Muscle of leg (tissue), 3 donors: Measurements from ENCODE around the gene SMIM45.
A peak's percentile ranks its signal among the peaks of the same experiment; 100 is the strongest.

Source experiments
- DNase-seq: peaks from one replicate; pipeline ENCODE4 v3.0.0; 2013
- H3K27ac ChIP-seq: one replicate; pipeline ENCODE4 v1.5.1; 2013; ENCODE audit warnings: mild to moderate bottlenecking, low read length, control low read depth
- H3K27me3 ChIP-seq: one replicate; pipeline ENCODE4 v1.6.1; 2013; ENCODE audit warnings: low read length; ENCODE audit not compliant: control insufficient read depth, insufficient read depth
- H3K36me3 ChIP-seq: one replicate; pipeline ENCODE4 v1.6.1; 2013; ENCODE audit warnings: low read length; ENCODE audit not compliant: control insufficient read depth, insufficient read depth
- H3K4me1 ChIP-seq: one replicate; pipeline ENCODE4 v1.6.1; 2013; ENCODE audit warnings: low read length; ENCODE audit not compliant: control insufficient read depth, insufficient read depth
- H3K4me3 ChIP-seq: one replicate; pipeline ENCODE4 v1.5.1; 2013; ENCODE audit warnings: low read length, control low read depth
- H3K9me3 ChIP-seq: replicated peaks from 2 replicates; pipeline ENCODE4 v1.6.1; 2013; ENCODE audit warnings: low read depth, low read length; ENCODE audit not compliant: control insufficient read depth
- WGBS: methylation state at CpG from one replicate; pipeline ENCODE4 v1.1.5; 2013; ENCODE audit warnings: missing lambda C conversion rate; ENCODE audit not compliant: insufficient coverage; 5-methylcytosine and 5-hydroxymethylcytosine counted together

The SMIM45 gene

DNA sequence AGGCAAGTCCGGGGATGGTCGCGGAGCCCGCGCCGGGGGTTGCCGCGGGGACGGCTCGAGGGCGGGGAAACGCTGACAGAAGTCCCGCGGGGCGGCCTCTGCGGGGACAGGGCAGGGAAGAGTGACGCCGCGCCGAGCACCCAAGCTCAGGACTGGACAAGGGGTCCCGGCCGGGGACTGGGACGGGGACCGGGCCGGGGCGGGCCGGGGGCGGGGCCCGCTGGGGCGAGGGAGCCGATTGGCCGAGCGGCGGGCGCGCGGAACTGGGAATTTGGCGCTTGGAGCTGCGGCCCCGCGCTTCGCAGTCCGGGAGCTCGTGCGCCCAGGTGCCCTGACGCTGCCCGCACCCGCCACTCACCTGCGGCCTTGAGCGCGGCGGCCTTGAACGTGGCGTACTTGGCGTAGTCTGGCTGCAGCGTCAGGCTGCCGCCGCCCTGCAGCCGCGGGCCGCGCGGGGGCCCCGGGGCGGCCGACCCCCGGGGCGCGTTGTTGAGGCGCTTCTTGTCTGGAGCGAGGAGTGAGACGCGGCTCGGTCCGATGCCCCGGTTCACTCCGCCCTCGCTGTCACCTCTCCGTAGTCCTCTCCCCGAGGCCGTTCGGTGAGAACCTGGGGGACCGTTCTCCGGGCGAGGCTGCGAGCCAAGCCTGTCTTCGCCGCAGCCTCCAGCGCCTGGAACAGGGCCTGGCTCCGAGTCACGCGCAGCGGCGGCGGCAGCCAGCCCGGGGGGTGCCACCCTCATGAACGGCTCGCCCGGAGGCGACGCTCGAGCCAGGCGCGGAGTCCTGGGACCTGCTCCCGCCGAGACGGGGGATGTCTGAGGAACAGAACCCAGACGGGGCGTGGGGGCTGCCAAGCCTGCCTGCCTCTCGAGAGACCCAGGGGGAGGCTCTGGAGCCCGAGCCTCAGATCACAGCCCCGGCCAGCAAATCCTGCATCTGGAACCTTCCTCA, 41.6 kb upstream of the SMIM45 start:
- no peaks in the 10 kb centered on the region for H3K9me3 ChIP-seq
- peak overlapping the region; percentile 24 for H3K4me3 ChIP-seq
- no peak overlapping the region for H3K27ac ChIP-seq
- H3K36me3 ChIP-seq = peaks cover 22% of the 10 kb centered on the region
- under 1% methylated on average over 109 of the region's 112 CpGs for WGBS
- peaks cover 22% of the 10 kb centered on the region for H3K4me1 ChIP-seq
- peaks cover 59% of the 10 kb centered on the region for H3K27me3 ChIP-seq
- no peak for DNase-seq

DNA sequence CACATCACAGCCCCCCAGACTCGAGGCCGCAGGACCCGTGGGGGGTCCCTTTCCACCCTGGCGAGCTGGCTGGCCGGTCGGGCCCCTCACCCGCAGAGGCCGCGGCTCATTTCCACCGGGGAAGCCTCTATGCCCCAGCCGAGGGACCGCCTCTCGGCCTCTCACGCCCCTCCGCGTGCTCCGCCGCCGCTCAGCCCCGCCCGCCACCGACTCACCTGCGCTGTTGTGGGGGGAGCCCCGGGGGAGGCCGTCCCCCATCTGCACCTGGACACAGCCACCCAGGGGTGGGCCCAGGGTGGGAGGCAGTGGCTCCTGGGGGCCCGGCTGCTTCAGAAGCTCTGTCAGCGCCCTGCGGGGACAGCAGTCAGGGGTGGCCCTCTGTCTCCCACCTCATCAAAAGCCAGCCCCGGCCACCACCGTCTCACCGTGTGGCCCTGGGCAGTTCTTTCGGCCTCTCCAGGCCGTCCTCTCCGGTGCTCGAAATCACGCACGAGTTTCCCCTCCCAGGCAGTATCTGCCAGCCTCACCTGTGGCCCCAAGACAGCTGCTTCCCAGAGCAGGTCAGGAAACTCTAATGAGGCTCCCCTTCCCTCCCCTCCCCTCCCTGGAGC, 40.8 kb upstream of the SMIM45 start:
- Histone ChIP-seq H3K27me3 (peaks cover 67% of the 10 kb centered on the region), H3K9me3 (no peaks in the 10 kb centered on the region), H3K27ac (no peak overlapping the region), H3K4me3 (no peak overlapping the region), H3K36me3 (peaks cover 14% of the 10 kb centered on the region), H3K4me1 (peaks cover 25% of the 10 kb centered on the region)
- no peak for DNase-seq
- 12% methylated on average over 15 of the region's 37 CpGs for WGBS

DNA sequence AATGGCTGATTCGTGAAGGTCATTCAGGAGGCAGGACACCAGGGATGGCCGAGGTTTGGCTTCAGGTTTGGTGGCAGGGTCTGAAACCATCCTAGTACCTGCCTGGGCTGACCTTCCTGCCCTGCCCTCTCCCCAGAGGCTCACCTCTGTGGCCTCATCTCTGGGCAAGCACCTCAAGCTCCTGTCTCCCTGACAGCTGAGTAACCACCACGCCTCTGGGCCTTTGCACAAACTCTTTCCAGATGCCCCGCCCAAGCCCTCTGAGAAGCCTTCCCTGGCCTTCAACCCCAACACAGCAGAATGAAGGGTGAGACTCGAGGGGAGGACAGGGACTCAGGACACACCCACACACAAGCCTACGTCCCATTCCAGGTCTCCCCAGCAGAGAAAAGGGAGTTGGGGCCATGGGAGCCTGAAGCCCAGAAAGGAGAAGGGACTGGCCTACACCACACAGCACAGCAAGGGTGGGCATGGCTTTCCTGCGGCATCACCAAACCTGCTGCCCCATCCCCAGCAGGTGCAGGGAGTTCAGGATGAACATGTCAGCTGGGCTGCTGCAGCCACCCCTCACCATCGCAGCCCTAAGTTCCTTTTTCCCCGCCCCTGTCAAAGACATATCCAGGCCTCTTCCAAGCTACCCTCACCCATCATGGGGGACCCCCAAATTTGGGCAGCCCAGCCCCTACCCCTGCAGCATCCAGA, 39.5 kb upstream of the SMIM45 start:
- Histone ChIP-seq H3K4me3 (no peak overlapping the region), H3K27ac (no peak overlapping the region), H3K9me3 (no peaks in the 10 kb centered on the region), H3K36me3 (peaks cover under 1% of the 10 kb centered on the region), H3K4me1 (peaks cover 27% of the 10 kb centered on the region), H3K27me3 (peaks cover 81% of the 10 kb centered on the region)
- 77% methylated on average over 8 of the region's 9 CpGs for WGBS
- DNase-seq = no peak

DNA sequence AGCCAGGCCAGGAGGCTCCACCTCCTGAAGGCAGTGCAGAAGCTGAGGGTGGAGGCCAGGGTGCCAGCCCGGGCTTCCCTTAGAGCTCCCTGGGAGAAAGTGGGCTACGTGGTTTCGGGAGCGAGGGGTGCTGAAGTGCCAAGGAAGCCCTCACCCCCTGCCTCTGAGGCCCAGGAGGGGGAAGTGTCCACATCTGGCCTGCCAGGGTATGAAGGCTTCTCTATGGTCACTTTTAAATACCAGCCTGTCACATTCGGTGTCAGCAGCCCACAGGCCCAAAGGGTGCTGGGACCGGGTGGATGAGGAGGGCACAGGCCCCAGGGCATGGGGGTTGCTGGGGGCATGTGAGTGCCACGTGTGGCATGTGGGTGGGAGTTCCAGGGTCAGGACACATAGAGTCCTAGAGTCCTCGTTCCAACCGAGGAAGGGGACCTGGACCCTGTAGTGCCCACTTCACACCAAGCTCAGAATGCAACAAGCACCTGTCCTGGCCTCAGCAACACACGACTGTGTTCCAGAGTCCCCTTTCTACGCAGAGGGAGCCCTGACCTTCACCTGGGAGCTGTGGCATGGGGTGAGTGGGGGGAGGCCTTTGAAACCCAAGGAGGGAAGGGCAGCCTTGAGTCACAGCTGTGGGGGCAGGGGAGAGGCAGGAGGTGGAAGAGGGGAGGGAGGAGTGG, 38.8 kb upstream of the SMIM45 start:
- 39% methylated on average over 5 of the region's 11 CpGs for WGBS
- Histone ChIP-seq H3K36me3 (no peaks in the 10 kb centered on the region), H3K27me3 (peaks cover 88% of the 10 kb centered on the region), H3K4me1 (peaks cover 31% of the 10 kb centered on the region), H3K4me3 (no peak overlapping the region), H3K9me3 (no peaks in the 10 kb centered on the region), H3K27ac (no peak overlapping the region)
- DNase-seq = no peak

DNA sequence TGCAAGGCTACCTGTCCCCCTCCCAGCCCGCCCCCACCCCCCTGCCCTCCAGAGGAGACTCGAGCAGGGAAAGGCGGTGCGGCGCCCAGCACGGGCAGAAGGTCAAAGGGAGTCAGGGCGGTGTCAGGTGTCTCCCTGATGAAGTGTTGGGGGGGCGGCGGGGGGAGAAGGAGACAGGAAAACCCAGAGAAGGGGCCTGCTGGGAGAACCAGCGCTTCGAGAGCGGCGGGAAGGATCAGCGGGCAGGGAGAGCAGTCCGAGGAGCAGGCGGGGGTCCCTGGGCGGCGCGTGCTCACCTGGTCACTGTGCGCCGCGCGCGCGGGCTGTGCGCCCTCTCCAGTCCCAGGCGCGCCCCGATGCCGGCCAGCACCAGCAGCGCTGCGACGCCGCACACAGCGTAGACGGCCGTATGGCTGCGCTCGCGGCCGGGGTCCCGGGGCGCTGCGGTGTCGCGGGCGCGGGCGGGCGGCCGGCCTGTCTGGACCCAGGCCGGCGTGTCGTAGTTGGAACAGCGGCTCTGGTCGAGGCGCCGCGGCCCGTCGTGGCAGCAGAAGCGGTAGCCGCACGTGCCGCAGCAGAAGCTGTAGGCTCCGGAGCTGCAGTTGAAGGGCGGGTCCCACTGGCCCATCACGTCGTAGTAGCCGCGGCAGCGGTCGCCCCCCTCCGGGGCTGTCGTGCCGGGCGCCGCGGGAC, 38.0 kb upstream of the SMIM45 start:
- DNase-seq = no peak
- Histone ChIP-seq H3K36me3 (no peaks in the 10 kb centered on the region), H3K9me3 (no peaks in the 10 kb centered on the region), H3K27me3 (peaks cover 91% of the 10 kb centered on the region), H3K27ac (no peak overlapping the region), H3K4me3 (no peak overlapping the region), H3K4me1 (peaks cover 34% of the 10 kb centered on the region)
- WGBS = 1% methylated on average over 72 of the region's 79 CpGs

DNA sequence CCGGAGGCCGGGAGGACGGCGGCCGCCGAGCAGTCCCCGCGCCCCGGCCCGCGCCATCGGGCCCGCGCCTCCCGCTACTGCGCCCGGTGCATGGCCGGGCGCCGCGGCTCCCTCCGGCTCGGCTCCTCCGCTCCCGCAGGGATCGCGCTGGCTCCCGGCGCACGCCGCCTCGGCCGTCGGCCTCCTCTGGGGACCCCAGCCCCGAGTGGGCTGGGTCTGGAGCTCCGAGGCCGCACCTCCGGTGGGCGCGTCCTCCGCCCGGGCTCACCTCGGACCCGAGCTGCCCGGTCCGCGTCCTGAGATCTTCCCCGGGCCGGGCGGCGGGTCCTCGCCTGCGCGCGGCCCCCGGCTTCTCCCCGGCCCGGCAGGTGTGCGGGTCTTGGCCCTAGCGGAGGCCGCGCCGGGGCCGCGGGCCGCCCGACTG, 37.3 kb upstream of the SMIM45 start:
- WGBS = under 1% methylated on average over 65 of the region's 67 CpGs
- Histone ChIP-seq H3K9me3 (no peaks in the 10 kb centered on the region), H3K27me3 (peaks cover 91% of the 10 kb centered on the region)

DNA sequence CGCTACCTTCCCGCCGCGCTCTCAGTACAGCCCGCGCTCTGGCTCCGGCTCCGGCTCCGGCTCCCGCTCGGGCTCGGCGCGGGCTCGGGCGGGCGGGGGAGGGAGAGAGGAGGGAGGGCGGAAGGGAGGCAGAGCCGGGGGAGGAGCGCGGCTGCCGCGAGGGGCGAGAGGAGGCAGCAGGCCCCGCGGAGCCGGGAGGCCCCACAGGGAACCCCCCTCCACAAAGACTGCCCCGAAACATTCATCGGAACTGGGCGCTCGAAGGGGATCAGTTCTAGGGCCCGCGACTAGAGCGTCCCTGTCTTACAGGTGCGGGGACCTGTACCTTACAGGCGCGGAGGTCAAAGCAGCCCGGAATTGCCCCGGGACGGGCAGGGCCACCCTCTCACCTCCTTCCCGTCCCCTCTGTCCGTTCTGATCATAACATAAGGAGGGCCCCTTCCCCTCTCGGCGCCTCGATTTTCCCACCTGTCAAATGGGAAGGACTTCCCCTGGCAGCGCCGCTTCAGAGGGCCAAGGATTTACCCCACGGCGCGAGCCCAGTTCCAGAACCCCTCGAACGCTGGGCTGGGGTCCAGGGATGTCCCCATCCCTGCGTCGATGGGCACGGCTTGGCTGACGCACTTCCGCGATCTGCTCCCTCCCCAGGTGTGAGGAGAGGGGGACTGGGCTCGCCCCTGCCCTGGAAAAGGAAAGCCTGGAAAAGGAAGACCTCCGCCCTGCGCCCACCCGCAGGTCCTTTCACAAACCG, 36.7 kb upstream of the SMIM45 start, which contains the start of gene SHISA8:
Gene SHISA8 (minus strand): TSS at position 40 of the 751 bp plus-strand sequence. CDS start 407 bp downstream, outside the sequence.
- Histone ChIP-seq H3K36me3 (no peaks in the 10 kb centered on the region), H3K4me3 (peak within 1 kb of the TSS; percentile 17), H3K9me3 (no peaks in the 10 kb centered on the region), H3K4me1 (peaks cover 43% of the 10 kb centered on the region), H3K27ac (no peak within 1 kb of the TSS), H3K27me3 (peaks cover 93% of the 10 kb centered on the region)
- 5% methylated on average over 21 of the region's 63 CpGs for WGBS
- peak; percentile 73 for DNase-seq

More for the DNA sequence above, 37.3 kb upstream of the SMIM45 start:
- no peak overlapping the region for H3K27ac ChIP-seq
- H3K4me3 ChIP-seq = no peak overlapping the region
- no peak for DNase-seq
- no peaks in the 10 kb centered on the region for H3K36me3 ChIP-seq
- H3K4me1 ChIP-seq = peaks cover 37% of the 10 kb centered on the region

DNA sequence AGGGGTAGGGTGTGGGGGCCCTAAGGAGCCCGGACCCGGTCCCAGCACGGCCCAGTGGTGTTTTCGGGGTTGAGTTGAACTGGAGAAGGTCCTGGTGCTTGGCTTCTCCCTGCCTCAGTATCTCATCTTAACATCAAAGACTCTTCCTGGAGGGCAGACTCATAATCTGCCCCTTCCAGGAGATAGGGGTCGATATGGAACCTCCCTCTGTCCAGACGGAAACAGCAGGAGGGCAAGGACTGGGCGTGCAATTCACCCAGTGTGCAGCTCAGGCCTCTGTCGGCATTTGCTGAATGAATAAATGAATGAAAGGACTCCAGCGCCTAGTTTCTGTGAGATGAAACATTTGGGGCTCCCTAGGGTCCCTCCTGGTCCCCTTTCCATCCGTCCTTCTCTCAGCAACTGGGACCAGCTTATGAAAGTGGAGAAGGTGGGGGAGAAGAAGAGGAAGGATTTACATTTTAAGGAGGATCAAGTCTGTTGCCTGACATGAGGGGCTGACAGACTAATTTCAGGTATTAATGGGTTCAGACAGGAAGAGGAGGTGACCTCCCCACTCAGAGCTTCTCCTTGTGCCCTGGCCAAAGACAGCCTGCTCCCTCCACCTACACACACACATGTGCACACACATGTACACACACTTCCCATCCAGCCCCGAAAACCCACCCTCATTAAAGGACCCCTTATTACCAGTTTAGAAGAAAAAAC, 36.0 kb upstream of the SMIM45 start:
- Histone ChIP-seq H3K4me1 (peaks cover 43% of the 10 kb centered on the region), H3K27ac (no peak overlapping the region), H3K36me3 (no peaks in the 10 kb centered on the region), H3K27me3 (peaks cover 93% of the 10 kb centered on the region), H3K4me3 (no peak overlapping the region), H3K9me3 (no peaks in the 10 kb centered on the region)
- WGBS = 8% methylated on average over 3 of the region's 11 CpGs
- DNase-seq = no peak
